Measurements from ENCODE around the gene CXXC5.

DNA sequence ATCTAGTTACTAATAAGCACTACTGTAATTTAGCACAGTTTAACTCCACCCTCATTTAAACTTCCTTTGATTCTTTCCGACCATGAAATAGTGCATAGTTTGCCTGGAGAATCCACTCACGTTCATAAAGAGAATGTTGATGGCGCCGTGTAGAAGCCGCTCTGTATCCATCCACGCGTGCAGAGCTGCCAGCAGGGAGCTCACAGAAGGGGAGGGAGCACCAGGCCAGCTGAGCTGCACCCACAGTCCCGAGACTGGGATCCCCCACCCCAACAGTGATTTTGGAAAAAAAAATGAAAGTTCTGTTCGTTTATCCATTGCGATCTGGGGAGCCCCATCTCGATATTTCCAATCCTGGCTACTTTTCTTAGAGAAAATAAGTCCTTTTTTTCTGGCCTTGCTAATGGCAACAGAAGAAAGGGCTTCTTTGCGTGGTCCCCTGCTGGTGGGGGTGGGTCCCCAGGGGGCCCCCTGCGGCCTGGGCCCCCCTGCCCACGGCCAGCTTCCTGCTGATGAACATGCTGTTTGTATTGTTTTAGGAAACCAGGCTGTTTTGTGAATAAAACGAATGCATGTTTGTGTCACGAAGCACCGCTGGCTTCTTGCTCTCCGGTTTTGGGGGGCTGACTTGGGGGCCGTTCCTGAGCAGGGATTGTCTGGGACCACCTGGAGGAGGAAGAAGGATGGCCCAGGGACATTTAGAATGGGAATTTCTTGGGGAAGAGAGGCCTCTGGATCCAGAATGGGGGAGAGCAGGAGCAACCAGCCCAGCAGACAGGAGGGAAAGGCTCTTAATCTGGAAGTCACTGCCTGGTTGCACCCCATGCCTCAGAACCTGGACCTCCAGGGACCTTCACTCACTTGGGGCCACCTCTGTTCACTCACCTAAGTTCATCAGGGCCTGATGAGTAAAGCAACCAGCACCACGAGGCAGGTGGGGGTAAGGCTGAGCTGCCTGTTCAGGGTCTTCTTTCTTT is 35.4 kb downstream of the CXXC5 start:
- no peak for TF ChIP-seq POLR2A (IDR thresholded peaks at IDR 0.05)
- TF ChIP-seq, protein P1, sequence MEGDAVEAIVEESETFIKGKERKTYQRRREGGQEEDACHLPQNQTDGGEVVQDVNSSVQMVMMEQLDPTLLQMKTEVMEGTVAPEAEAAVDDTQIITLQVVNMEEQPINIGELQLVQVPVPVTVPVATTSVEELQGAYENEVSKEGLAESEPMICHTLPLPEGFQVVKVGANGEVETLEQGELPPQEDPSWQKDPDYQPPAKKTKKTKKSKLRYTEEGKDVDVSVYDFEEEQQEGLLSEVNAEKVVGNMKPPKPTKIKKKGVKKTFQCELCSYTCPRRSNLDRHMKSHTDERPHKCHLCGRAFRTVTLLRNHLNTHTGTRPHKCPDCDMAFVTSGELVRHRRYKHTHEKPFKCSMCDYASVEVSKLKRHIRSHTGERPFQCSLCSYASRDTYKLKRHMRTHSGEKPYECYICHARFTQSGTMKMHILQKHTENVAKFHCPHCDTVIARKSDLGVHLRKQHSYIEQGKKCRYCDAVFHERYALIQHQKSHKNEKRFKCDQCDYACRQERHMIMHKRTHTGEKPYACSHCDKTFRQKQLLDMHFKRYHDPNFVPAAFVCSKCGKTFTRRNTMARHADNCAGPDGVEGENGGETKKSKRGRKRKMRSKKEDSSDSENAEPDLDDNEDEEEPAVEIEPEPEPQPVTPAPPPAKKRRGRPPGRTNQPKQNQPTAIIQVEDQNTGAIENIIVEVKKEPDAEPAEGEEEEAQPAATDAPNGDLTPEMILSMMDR (IDR thresholded peaks at IDR 0.05) = no peak
